HG03354 (cell line): Measurements from ENCODE around the gene SLC35D2.
"Not testable (repeated sequence)": the region's sequence is repeated elsewhere in the genome, so short reads cannot be mapped to it uniquely, and the experiment has no call there.

Experiments
- ATAC-seq: cut with Tn5 transposase; IDR thresholded peaks from one replicate; pipeline ENCODE4 v1.9.1; 2021; ENCODE audit warnings: mild to moderate bottlenecking; ENCODE audit not compliant: unreplicated experiment, poor library complexity, severe bottlenecking

SLC35D2 gene

DNA sequence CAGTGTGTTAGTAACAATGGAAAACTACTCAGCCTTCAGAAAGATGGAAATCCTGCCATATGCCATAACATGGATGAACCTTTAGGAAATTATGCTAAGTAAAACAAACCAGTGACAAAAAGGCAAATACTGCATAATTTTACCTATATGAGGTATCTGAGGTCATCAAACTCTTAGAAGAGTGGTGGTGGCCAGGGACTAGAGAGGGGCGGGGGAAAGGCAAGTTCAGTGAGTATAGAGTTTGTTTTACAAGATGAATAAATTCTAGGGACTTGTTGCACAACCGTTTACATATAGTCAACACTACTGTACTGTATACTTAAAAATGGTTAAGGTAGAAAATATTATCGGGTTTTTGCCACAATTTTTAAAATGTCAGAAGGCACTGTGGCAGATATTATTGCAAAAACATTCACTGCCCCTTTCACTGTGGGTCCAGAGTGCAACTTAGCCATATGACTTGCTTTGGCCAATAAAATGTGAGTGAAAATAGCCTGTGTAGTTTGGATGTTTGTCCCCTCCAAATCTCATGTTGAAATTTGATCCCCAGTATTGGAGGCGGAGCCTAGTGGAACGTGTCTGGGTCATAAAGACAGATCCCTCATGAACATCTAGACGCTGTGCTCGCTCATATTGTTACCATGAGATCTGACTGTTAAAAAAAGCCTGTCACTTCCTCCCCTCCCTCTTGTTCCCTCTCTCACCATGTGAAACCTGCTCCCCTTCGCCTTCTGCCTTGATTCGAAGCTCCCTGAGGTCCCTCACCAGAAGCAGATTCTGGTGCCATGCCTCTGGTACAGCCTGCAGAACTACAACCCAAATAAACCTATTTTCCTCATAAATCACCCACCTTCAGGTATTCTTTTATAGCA, 25.1 kb upstream of the SLC35D2 start:
- no peak for ATAC-seq

DNA sequence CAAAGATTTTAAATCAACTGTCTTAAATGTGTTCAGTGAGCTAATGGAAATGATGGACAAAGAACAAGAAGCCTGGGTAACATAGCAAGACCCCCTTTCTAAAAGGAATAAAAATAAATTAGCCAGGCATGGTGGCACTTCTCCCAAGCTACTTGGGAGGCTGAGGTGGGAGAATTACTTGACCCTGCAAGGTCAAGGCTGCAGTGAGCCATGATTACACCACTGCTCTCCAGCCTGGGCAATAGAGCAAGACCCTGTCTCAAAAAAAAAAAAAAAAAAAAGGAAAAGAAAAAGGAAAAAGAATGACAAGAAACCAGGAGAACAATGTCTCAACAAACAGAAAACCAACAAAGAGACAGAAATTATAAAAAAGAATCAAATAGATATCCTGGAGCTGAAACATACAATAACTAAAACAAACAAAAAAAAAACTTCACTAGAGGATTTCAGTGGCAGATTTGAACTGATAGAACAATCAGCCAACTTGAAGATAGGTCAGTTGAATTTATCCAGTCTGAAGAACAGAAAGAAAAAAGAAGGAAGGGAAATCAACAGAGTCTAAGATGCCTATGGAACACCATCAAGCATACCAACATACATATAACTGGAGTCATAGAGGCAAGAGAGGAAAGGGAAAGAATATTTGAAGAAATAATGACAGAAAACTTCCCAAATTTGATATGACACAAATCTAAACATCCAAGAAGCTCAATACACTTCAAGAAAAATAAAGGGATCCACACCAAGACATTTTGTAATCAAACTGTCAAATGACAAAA, 16.8 kb upstream of the SLC35D2 start:
- no peak for ATAC-seq

DNA sequence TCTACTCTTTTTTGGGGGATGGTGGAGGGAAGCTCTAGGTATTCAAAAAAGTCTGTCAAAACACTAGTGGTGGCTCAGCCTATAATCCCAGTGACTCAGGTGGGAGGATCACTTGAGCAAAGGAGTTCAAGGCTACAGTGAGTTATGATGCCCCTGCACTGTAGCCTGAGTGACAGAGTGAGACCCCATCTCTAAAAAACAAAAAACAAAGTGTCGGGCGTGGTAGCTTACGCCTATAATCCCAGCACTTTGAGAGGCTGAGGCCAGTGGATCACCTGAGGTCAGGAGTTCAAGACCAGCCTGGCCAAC, 15.8 kb upstream of the SLC35D2 start:
- peak; percentile 34 for ATAC-seq

DNA sequence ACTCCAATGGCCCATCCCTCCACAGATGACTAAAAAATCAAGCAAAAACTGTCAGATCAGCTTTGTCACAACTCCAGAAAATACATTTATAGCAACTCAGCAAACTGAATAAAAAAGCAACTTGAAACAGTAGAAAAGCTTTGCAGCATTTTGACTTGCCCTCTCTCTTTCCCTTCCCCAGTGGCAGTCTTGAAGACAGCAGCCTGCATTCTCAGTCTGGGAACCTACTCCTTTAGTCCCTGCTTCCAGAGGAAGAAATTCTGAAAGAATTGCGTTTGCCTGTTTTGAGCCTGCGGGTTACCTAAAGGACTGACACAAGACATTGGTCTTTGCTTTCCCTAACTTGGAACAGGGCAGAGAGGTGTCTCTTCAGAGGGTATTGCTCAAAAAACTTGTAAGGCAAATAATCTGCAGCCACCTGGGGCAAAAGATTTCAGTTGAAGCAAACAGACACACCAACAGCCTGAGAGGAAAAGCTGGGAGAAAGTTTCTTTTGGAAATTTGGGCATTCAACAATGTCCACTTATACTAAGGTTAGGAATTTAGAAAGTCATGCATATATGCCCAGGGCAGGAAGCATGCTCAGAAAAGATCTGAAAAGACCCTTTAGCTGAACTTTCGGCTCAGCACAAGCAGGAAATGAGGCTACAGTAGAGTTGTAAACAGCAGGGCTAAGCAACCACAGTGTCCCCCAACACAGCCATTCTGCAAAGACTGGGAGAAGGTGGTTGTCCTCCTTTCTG, 15.2 kb upstream of the SLC35D2 start:
- peak; percentile 74 for ATAC-seq

DNA sequence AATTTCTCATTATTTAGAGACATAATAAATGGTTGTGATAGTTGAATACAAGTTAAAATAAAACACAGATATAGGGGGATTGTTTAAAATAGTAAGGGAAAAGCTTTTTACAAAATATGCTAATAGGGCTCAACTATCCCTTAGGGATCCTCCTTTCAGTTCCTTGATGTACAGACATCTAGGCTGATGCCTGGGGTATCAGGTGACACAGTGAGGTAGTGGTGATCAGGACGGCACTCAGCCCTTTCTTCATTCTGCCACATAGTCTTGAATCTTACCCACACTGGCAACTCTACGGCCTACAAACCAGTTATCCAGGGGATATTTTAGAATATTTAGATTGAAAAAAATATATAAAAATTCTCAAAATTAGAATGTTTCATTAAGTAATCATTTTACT, 12.5 kb upstream of the SLC35D2 start:
- ATAC-seq: no peak

DNA sequence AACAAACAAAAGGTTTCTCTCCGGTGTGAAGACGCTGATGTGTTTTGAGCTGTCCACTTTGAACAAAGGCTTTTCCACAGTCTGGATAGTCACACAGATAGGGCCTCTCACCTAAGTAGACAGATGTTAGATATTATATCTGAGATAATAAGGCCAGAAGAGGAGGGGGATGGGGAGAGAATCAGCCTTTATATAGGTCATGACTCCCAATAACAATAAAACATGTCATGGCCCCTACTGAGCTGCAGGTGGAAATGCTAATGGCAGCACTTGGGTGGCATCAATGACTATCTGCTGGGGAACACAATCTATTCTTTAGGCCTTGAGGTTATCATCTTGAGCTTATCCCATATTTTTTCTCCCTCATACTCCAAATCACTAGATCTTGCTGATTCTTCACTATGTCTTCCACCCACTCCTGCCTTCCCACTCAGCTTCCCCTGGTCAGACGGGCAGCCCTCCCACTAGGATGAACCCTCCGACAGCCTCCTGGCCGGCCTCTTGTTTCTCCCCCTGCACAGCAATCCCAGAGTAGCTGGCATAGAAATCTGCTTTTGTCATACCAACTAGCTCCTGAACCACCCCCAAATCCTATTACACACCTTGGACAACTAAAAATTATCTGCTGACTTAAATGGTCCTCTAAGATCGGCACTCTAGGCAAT, 11.5 kb upstream of the SLC35D2 start:
- no peak for ATAC-seq

DNA sequence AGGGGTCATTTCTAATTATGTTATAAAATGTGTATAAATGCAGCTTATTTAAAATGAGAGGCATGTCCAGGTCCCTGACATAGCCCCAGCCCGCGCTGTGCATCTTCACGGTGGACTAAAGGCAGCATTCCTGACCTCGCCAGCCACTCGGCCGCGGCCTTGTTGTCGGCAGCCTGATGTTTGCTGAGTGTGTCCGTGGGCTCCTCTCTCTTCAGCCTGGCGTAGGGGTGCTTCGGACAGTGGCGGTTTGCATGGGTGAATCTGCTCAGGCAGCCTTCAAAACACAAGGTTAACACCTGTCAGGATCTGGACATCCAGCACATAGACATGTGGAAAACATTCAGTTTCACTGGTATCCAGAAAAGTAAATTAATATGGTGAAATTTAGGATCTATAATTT, 8.8 kb upstream of the SLC35D2 start:
- no peak for ATAC-seq

DNA sequence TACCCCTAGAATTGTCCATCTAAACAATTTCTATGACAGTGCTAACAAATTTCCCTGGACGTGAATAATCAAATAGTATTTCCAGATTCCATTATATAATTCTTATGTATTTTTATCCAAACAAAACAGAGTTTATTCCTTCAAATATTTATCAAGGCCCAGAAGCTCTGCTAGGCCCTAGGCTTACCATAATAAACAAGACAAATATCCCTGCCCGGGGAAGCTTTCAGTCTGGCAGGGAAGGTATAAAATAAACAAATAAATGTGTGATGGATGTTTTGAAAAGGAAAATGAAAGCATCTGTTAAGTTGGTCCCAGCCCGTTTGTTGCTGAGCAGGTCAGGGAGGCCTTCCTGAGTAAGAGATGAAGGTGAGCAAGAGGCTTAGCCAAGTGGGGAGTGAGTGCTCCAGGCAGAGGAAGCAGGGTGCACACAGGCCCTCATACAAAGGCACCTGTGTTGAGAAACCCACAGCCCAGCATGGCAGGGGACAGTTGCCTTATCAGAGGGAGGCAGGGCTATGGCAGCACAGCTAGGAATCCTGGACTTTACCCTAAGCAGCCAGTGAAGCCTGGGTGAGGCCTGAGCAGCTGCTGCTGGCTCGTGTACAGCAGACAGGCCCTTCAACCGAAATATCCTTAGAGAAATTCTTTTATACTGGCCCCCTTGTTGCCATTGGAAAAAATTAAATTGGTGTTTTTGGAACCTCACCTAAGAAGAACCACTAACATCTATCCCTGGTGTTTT, 7.7 kb upstream of the SLC35D2 start:
- ATAC-seq: no peak

DNA sequence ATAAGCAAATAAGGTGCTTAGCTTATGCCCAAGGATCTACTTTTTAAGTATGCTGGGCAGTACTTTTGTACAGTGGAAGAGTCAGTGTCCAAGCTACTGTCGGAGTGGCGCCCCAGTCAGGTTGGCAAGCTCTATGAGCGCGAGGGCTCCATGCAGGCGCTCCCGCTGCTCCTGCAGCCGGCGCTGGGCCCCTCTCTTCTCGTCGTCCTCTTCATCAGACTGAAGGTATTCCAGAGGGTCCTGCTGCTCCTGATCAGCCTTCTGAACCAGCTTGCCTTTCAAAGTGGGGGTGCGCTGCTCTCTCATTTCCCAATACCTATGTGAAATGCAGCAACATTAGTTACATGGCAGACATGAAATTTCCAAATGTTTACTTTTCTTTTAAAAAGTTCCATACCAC, 4.6 kb upstream of the SLC35D2 start:
- ATAC-seq: no peak

DNA sequence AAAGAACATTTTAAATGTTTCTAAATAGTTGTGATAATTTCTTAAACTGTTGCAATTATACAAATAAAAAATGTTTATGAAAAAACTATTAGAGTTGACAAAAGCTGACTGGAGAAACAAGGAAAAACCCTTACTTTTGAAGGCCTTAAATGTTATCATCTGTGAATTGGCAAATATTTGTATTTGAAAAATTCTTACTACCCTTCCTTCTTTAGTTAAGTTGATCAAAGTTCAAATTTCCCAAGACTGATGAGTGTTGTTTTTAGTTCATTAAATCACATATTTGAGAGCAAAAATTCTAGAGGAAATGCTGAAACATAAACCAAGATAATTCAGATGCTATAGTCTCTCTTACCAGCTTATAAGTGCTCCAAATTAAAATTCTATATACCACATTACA, 2.6 kb upstream of the SLC35D2 start:
- ATAC-seq: no peak

DNA sequence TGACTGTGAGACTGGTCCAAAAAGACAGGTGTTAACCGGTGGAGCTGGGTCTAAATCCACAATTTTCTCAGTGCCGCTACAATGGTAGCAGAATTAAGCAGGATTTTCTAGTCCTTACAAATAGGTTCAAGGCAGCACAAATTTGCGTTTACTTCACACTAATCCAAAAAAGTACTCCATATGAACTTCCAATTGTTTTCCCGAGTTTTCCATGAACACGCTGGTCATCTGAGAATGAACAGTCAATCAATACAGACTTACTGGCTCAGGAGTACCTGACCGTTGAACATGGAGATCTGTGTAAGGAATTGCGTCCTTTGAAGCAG, 709 bp downstream of the SLC35D2 start:
- ATAC-seq: peak; percentile 18

DNA sequence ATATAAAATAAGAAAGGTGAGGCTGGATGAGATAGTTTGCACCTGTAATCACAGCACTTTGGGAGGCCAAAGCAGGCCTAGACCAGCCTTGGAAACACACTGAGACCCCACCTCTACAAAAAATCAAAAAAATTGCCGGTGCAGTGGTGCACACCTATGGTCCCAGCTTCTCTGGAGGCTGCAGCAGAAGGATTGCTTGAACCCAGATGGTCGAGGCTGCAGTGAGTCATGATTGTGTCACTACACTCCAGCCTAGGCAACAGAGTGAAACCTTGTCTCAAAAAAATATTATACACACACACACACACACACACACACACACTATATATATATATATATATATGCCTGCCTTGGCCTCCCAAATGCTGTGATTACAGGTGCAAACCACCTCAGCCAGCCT, 1.3 kb downstream of the SLC35D2 start:
- no peak for ATAC-seq

DNA sequence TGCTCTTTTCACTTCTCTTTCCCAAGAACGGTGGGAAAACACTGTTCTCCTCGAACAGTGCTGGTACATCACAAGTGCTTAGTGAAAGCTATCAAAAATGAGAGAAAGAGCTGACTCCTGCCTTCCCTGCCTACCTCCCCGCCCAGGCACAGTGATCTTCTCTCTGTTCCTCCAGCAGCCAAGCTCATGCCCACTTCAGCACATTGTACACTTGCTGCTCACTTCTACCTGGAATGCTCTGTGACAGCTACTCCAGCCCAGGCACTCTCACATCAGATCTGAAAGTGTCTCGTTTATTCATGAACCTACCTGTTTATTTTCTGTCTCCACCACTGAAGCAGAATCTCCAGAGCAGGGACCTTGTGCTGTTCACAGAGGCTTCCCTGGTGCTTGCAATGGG, 1.8 kb downstream of the SLC35D2 start:
- ATAC-seq: no peak

DNA sequence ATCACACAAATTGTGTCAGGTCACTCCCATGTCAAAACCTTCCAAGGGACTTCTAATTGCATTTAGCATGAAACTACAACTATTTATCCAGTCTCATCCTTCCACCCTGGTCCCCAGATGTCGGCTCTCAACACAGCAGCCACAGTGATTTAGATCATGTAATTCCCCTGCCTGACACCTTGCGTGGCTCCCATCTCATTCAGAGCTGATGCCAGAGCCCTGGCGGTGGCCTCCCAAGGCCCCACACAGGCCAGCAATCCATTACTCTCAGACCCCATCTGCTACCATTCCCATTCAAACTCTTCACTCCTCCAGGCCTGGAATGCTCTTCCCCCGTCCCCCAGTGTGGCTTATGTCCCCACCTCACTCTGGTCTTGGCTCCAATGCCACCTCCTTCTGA, 2.4 kb downstream of the SLC35D2 start:
- no peak for ATAC-seq

DNA sequence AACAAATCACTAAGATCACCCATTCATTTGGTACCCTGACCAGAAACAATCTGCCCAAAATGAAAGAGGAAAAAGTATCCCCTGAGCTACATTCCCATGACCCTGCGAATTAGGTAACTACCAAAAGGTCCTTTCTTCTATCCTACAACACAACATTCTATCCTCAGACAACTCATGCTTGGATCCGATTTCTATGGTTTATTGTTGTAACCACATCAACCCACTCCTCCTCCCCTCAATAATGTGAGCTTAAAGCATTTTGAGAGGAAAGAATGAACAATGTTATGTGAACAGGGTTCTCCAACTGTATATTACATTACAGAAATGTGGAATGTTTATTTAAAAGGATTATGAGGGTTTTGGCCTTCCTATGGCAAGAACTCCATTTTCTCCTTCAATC, 4.0 kb downstream of the SLC35D2 start:
- ATAC-seq: no peak

DNA sequence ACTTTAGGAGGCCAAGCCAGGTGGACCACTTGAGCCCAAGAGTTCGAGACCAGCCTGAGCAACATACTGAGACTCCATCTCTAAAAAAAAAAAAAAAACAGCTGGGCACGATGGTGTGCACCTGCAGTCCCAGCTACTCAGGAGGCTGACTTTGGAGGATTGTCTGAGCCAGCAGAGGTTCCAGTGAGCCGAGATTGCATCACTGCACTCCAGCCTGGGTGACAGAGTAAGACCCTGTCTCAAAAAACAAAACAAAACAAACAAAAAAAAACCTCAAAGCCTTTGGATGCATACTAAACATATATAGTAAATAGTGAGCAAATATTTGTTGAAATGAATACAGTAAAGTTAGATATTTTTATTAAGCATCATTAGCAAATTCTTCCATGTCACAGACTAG, 5.3 kb downstream of the SLC35D2 start:
- no peak for ATAC-seq

DNA sequence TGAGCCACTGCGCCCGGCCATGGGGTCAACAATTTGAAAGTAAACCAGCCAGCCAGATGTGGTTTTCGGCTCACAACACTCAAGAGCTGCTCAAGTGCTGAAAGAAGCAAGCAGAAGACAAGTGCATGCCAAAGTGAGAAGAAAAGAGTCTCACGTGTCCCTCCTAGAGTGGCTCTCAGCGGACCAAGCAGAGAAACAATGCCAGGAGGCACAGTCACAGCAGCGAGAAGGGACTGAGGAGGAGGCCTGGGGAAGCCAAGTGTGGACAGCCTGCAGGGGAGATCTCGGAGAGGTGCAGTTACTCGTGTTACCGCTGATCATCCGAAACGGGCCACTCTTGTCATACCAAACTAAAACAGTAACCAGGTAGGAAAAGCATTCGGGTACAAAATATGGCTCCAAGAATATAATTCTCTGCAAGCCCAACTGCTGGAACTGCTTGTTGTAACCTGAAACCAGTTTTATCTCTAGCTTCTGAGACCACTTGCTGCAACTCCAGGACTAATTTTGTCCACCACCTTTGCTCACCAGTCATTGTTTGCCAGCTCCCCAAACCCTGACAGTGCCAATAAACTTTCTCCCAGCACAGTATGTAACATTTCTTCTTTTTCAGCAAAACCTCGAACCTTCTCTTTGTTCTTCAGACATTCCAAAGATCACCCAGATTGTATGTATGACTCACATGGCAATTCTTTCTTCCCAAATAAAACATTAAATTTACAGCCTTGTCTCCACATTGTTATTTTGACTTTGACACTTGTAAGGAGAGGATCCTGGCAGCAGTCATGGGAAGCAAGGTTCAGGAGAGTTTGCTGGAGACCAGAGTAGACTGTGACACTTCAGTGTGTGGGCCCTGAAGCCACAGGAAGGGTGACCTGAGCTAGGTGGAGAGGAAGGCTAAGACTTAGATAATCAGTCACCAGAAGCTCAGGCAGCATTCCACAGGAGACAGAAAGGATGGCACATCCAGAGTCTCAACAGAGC, 6.3 kb downstream of the SLC35D2 start:
- no peak for ATAC-seq

DNA sequence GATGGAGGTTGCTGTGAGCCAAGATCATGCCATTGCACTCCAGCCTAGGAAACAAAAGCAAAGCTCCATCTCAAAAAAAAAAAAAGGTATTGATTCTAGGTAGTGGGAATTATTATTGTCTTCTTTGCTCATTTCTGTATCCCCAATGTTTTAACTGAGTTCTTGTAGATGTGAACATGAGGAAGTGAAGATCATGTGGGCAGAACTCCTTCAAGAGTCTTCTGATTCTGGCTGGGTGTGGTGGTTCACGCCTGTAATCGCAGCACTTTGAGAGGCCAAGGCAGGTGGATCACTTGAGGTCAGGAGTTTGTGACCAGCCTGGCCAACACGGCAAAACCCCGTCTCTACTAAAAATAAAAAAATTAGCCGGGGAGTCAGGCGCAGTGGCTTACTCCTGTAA, 8.0 kb downstream of the SLC35D2 start:
- not testable (repeated sequence) for ATAC-seq

DNA sequence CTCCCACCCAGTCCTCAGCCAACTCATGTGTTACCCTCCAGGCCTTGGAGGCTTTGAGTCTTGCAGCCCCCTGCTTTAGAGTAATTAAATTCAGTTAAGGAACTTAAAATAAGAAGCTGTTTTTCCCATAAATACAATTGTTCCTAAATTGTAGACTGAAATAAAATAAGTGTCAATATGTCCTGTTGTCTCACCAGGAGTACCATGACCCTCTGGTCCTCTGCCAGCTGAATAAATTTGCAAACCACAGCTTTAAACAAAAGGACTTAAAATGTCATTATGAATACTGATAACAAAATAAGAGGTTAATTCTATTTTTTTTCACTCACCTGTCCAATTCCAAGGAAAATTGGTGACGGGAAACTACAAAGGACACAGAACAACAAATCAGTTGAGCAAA, 15.6 kb downstream of the SLC35D2 start:
- ATAC-seq: no peak
